Aorta (tissue), 5 donors: ENCODE measurements around the gene ZFP36L2. TPM values are rescaled to one million over a fixed set of nuclear protein-coding genes. Genes with fewer than 3 reads are reported as not detected.
A peak's percentile ranks its signal among the peaks of the same experiment; 100 is the strongest.
"Not testable (repeated sequence)": the region's sequence is repeated elsewhere in the genome, so short reads cannot be mapped to it uniquely, and the experiment has no call there.

Experiments
- ATAC-seq: fragments of 200-7000 bp; cut with Tn5 transposase; one replicate; pipeline ENCODE4 v1.9.1; 2022; ENCODE audit warnings: moderate library complexity; ENCODE audit not compliant: low FRiP score
- DNase-seq, 2 donors: peaks; one replicate each; pipeline ENCODE4 v3.0.0-alpha.2; 2020
- H3K27ac ChIP-seq, 2 donors: one replicate each; pipeline ENCODE4 v1.5.1; 2013; ENCODE audit warnings: low read length in 2 of 2, mild to moderate bottlenecking in 2 of 2, moderate library complexity in 2 of 2, control low read depth in 1 of 2, inconsistent platforms in 1 of 2, low read depth in 1 of 2
- H3K27me3 ChIP-seq, 2 donors: one replicate each; pipeline ENCODE4 v1.6.1; 2013; ENCODE audit warnings: control low read depth in 1 of 2, low read length in 1 of 2, mild to moderate bottlenecking in 1 of 2, moderate library complexity in 1 of 2; ENCODE audit not compliant: insufficient read depth in 2 of 2, control insufficient read depth in 1 of 2
- H3K36me3 ChIP-seq, 2 donors: one replicate each; pipeline ENCODE4 v1.6.1; 2013; ENCODE audit warnings: control low read depth in 1 of 2, low read length in 1 of 2, mild to moderate bottlenecking in 1 of 2; ENCODE audit not compliant: insufficient read depth in 2 of 2, control insufficient read depth in 1 of 2
- H3K4me1 ChIP-seq, 2 donors: one replicate each; pipeline ENCODE4 v1.6.1; 2013; ENCODE audit warnings: low read length in 2 of 2, control low read depth in 1 of 2, mild to moderate bottlenecking in 1 of 2, moderate library complexity in 1 of 2; ENCODE audit not compliant: insufficient read depth in 2 of 2, control insufficient read depth in 1 of 2
- H3K4me3 ChIP-seq, 2 donors: one replicate each; pipeline ENCODE4 v1.5.1; 2013; ENCODE audit warnings: low read length in 2 of 2, control low read depth in 1 of 2, mild to moderate bottlenecking in 1 of 2
- H3K9me3 ChIP-seq: one replicate; pipeline ENCODE4 v1.6.1; 2013; ENCODE audit warnings: mild to moderate bottlenecking, low read length; ENCODE audit not compliant: control insufficient read depth
- WGBS, 2 donors: extraction: QIAGEN DNeasy Blood & Tissue Kit; methylation state at CpG; one replicate each; pipeline ENCODE4 v1.1.7; 2013; 5-methylcytosine and 5-hydroxymethylcytosine counted together
- intact Hi-C, 2 donors: fragments of 100-400 bp; cut with DNase I; formaldehyde crosslinking; loops; one replicate each; pipeline versions ENCODE4 v1.14.2 to v1.15.0; 2022
- polyA plus RNA-seq, 2 donors: library from polyadenylated mRNA; stranded (reverse); fragments of 200-250 nt; gene quantifications; one replicate each; pipeline ENCODE4 v1.2.3, GENCODE V29; 2013
- total RNA-seq, 2 donors: library from RNA; stranded (reverse); fragmentation: NEBNext Ultra II Directional; extraction: Animal tissue kit (Norgen Biotek cat#: 25700); gene quantifications; one replicate each; pipeline ENCODE4 v1.2.1, GENCODE V29; 2021
- donor health status: healthy with polysubstance abuse.
- donor health status: Bipolar disorder and iron deficiency.
- donor health status: DM: no; HTN: no; CAD: no.
- donor health status: DM: no; HTN: no; CAD: no.
- donor health status: DM: yes; HTN: yes; CAD: no.

ZFP36L2 gene
- total and polyA plus RNA-seq, 4 donors = 71.9 to 231 (median 149) TPM

- H3K4me1 ChIP-seq = no peaks in the 10 kb centered on the region
- 91 to 92% methylated on average over 12 of the region's 12 CpGs for WGBS, 2 donors
- ATAC-seq = no peak
- intact Hi-C loops = no loop called here
- no peak overlapping the region for H3K4me3 ChIP-seq
- no peak for DNase-seq
- H3K27me3 ChIP-seq = no peaks in the 10 kb centered on the region
- H3K9me3 ChIP-seq = no peaks in the 10 kb centered on the region
- H3K36me3 ChIP-seq = no peaks in the 10 kb centered on the region
- no peak overlapping the region for H3K27ac ChIP-seq
These were observed 33.4 kb downstream of the ZFP36L2 start for GRCh38 chr2:43192744-43193651.

- no peaks in the 10 kb centered on the region for H3K4me1 ChIP-seq
- H3K36me3 ChIP-seq = no peaks in the 10 kb centered on the region
- no peak for DNase-seq
- intact Hi-C loops = no loop called here
- no peaks in the 10 kb centered on the region for H3K27me3 ChIP-seq
- no peak overlapping the region for H3K4me3 ChIP-seq
- no peaks in the 10 kb centered on the region for H3K9me3 ChIP-seq
- no peak overlapping the region for H3K27ac ChIP-seq
- no peak for ATAC-seq
- WGBS, 2 donors = 72 to 81% methylated on average over 3 of the region's 3 CpGs
These were observed 34.4 kb downstream of the ZFP36L2 start for GRCh38 chr2:43191947-43192516.

- Histone ChIP-seq H3K4me1 (no peaks in the 10 kb centered on the region), H3K9me3 (no peaks in the 10 kb centered on the region), H3K4me3 (no peak overlapping the region), H3K36me3 (no peaks in the 10 kb centered on the region), H3K27me3 (no peaks in the 10 kb centered on the region), H3K27ac (no peak overlapping the region)
- WGBS, 2 donors = 85 to 92% methylated on average over 10 of the region's 10 CpGs
- ATAC-seq (no peak), DNase-seq (no peak)
- intact Hi-C loops = no loop called here
These were observed 35.9 kb downstream of the ZFP36L2 start for GRCh38 chr2:43190311-43191052.

- H3K9me3 ChIP-seq, intact Hi-C loops, H3K4me3 ChIP-seq, H3K36me3 ChIP-seq, H3K27me3 ChIP-seq, DNase-seq, H3K27ac ChIP-seq, ATAC-seq, H3K4me1 ChIP-seq: not testable (repeated sequence)
- 96% methylated on average over 7 of the region's 7 CpGs for WGBS, 2 donors
These were observed 36.5 kb downstream of the ZFP36L2 start for GRCh38 chr2:43189861-43190260.

- DNase-seq = no peak
- WGBS, 2 donors = 93 to 95% methylated on average over 15 to 16 of the region's 16 CpGs
- Histone ChIP-seq H3K9me3 (no peaks in the 10 kb centered on the region), H3K4me3 (no peak overlapping the region), H3K4me1 (no peaks in the 10 kb centered on the region), H3K36me3 (no peaks in the 10 kb centered on the region), H3K27me3 (no peaks in the 10 kb centered on the region), H3K27ac (no peak overlapping the region)
- ATAC-seq = no peak
- intact Hi-C loops = no loop called here
These were observed 37.6 kb downstream of the ZFP36L2 start for GRCh38 chr2:43188561-43189386.

GRCh38 chr2:43186679-43187374, 39.6 kb downstream of the ZFP36L2 start:
- WGBS, 2 donors = 89% methylated on average over 12 of the region's 12 CpGs
- Histone ChIP-seq H3K27ac (no peak overlapping the region), H3K9me3 (no peaks in the 10 kb centered on the region), H3K27me3 (no peaks in the 10 kb centered on the region), H3K36me3 (no peaks in the 10 kb centered on the region), H3K4me1 (no peaks in the 10 kb centered on the region), H3K4me3 (no peak overlapping the region)
- ATAC-seq (peak; percentile 55), DNase-seq (no peak)
- intact Hi-C loops = no loop called here

GRCh38 chr2:43186321-43186678, 40.1 kb downstream of the ZFP36L2 start:
- Histone ChIP-seq H3K4me1 (no peaks in the 10 kb centered on the region), H3K27me3 (no peaks in the 10 kb centered on the region), H3K36me3 (no peaks in the 10 kb centered on the region), H3K4me3 (no peak overlapping the region), H3K9me3 (no peaks in the 10 kb centered on the region), H3K27ac (no peak overlapping the region)
- DNase-seq (no peak), ATAC-seq (no peak)
- intact Hi-C loops = no loop called here
- WGBS, 2 donors = 98 to 100% methylated on average over 6 of the region's 6 CpGs

- no peak for DNase-seq
These were observed 41.3 kb downstream of the ZFP36L2 start for GRCh38 chr2:43185146-43185545.

More at GRCh38 chr2:43185146-43185545, 41.3 kb downstream of the ZFP36L2 start:
- 96 to 99% methylated on average over 4 of the region's 4 CpGs for WGBS, 2 donors
- Histone ChIP-seq H3K4me1 (no peaks in the 10 kb centered on the region), H3K4me3 (no peak overlapping the region), H3K36me3 (no peaks in the 10 kb centered on the region), H3K27me3 (no peaks in the 10 kb centered on the region), H3K27ac (no peak overlapping the region), H3K9me3 (no peaks in the 10 kb centered on the region)
- intact Hi-C loops = no loop called here
- no peak for ATAC-seq
